Aorta (tissue), 5 donors: ENCODE measurements around the gene P3H2. TPM values are rescaled to one million over a fixed set of nuclear protein-coding genes. Genes with fewer than 3 reads are reported as not detected.
A peak's percentile ranks its signal among the peaks of the same experiment; 100 is the strongest.

Experiments used
- ATAC-seq: fragments of 200-7000 bp; cut with Tn5 transposase; one replicate; pipeline ENCODE4 v1.9.1; 2022; ENCODE audit warnings: moderate library complexity; ENCODE audit not compliant: low FRiP score
- DNase-seq, 2 donors: peaks; one replicate each; pipeline ENCODE4 v3.0.0-alpha.2; 2020
- H3K27ac ChIP-seq, 2 donors: one replicate each; pipeline ENCODE4 v1.5.1; 2013; ENCODE audit warnings: low read length in 2 of 2, mild to moderate bottlenecking in 2 of 2, moderate library complexity in 2 of 2, control low read depth in 1 of 2, inconsistent platforms in 1 of 2, low read depth in 1 of 2
- H3K27me3 ChIP-seq, 2 donors: one replicate each; pipeline ENCODE4 v1.6.1; 2013; ENCODE audit warnings: control low read depth in 1 of 2, low read length in 1 of 2, mild to moderate bottlenecking in 1 of 2, moderate library complexity in 1 of 2; ENCODE audit not compliant: insufficient read depth in 2 of 2, control insufficient read depth in 1 of 2
- H3K36me3 ChIP-seq, 2 donors: one replicate each; pipeline ENCODE4 v1.6.1; 2013; ENCODE audit warnings: control low read depth in 1 of 2, low read length in 1 of 2, mild to moderate bottlenecking in 1 of 2; ENCODE audit not compliant: insufficient read depth in 2 of 2, control insufficient read depth in 1 of 2
- H3K4me1 ChIP-seq, 2 donors: one replicate each; pipeline ENCODE4 v1.6.1; 2013; ENCODE audit warnings: low read length in 2 of 2, control low read depth in 1 of 2, mild to moderate bottlenecking in 1 of 2, moderate library complexity in 1 of 2; ENCODE audit not compliant: insufficient read depth in 2 of 2, control insufficient read depth in 1 of 2
- H3K4me3 ChIP-seq, 2 donors: one replicate each; pipeline ENCODE4 v1.5.1; 2013; ENCODE audit warnings: low read length in 2 of 2, control low read depth in 1 of 2, mild to moderate bottlenecking in 1 of 2
- H3K9me3 ChIP-seq: one replicate; pipeline ENCODE4 v1.6.1; 2013; ENCODE audit warnings: mild to moderate bottlenecking, low read length; ENCODE audit not compliant: control insufficient read depth
- WGBS, 2 donors: extraction: QIAGEN DNeasy Blood & Tissue Kit; methylation state at CpG; one replicate each; pipeline ENCODE4 v1.1.7; 2013; 5-methylcytosine and 5-hydroxymethylcytosine counted together
- intact Hi-C, 2 donors: fragments of 100-400 bp; cut with DNase I; formaldehyde crosslinking; loops; one replicate each; pipeline versions ENCODE4 v1.14.2 to v1.15.0; 2022
- polyA plus RNA-seq, 2 donors: library from polyadenylated mRNA; stranded (reverse); fragments of 200-250 nt; gene quantifications; one replicate each; pipeline ENCODE4 v1.2.3, GENCODE V29; 2013
- total RNA-seq, 2 donors: library from RNA; stranded (reverse); fragmentation: NEBNext Ultra II Directional; extraction: Animal tissue kit (Norgen Biotek cat#: 25700); gene quantifications; one replicate each; pipeline ENCODE4 v1.2.1, GENCODE V29; 2021
- donor health status: healthy with polysubstance abuse.
- donor health status: Bipolar disorder and iron deficiency.
- donor health status: DM: no; HTN: no; CAD: no.
- donor health status: DM: no; HTN: no; CAD: no.
- donor health status: DM: yes; HTN: yes; CAD: no.

The P3H2 gene
- total and polyA plus RNA-seq, 4 donors, result 6.1 to 25.8 (median 15.7) TPM

DNA sequence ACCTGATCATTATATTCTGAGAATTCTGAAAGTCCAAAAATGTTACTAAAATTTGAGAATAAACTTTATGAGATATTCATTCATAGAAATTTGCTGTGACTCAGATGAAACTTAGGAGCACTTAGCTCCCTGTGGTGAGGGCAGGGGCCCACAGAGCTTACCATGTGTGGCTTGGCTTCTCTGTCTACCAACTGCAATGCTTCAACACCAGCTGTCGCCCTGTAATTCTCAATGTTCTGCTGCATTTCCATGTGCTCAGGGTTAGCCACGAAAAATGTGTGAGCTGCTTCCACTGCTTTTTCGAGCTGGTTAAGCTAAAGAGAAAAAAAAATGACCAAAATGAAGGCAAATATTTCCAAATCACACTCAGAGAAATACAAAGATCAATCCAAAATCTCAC lies 125.6 kb downstream of the P3H2 start:
- Histone ChIP-seq H3K27me3 (no peaks in the 10 kb centered on the region), H3K36me3 (no peaks in the 10 kb centered on the region), H3K9me3 (no peaks in the 10 kb centered on the region), H3K4me3 (no peak overlapping the region), H3K27ac (no peak overlapping the region), H3K4me1 (peaks cover 0 to 2% of the 10 kb centered on the region in 2 donors)
- 88 to 89% methylated on average over 3 of the region's 3 CpGs for WGBS, 2 donors
- ATAC-seq (no peak), DNase-seq (no peak)
- intact Hi-C loops, result no loop called here

DNA sequence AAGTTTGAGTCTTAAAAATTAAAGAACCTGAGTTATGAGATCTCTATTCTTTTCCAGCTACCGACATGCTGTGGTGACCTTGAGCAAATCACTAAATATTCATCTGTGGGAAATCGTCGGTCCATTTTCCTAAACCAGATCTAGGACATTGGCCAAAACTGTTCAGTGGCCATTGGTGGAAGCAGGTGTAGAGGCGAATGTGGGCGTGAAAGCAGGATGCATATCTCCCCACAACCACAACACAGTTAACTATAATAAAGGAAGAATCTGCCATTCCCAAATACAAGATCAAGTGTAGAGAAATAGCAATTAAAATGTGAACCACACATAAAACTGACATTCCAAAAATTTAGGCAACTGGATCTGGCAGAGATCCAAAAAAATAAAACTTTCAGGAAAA lies 129.9 kb downstream of the P3H2 start:
- H3K9me3 ChIP-seq, result no peaks in the 10 kb centered on the region
- DNase-seq (no peak), ATAC-seq (no peak)
- H3K4me1 ChIP-seq, result peaks cover 0 to 2% of the 10 kb centered on the region in 2 donors
- WGBS, 2 donors, result 92 to 97% methylated on average over 5 of the region's 5 CpGs
- no peaks in the 10 kb centered on the region for H3K27me3 ChIP-seq
- intact Hi-C loops, result no loop called here
- H3K4me3 ChIP-seq, result no peak overlapping the region
- no peak overlapping the region for H3K27ac ChIP-seq
- H3K36me3 ChIP-seq, result no peaks in the 10 kb centered on the region

DNA sequence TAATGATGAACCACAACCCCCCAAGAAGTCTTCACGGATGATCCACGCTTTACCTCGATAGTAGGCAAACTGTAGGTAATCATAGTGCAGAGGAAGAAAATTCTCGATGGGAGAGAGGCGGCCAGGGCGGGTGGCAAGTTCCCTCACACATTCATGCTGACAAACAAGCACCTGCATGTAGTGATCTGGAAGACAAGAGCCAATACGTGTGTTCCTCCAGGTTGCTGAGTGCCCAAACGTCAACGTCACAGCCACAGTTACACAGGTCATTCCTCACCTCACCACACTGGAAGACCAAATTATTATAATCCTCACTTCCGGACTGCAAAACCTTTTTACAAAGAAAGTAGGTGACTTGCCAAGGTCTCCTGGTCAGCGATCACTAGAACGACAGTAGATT lies 131.8 kb downstream of the P3H2 start:
- H3K27ac ChIP-seq, result no peak overlapping the region

DNA sequence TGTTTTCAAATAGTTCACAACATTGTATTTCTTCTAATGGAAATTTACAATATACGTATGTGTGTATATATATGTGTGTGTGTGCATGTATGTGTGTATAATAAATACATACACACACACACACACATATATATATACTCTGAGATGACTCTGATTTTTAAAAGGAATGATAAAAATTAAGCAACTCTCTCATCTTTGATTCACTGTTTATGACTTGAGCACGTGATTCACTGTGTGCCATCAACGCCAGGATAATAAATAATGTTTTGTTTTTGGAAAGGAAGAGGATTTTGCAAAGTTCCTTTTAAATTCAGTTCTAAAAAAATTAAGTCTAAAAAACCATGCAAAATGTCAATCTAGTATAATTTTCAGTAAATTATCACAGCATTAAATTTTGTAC lies 132.4 kb downstream of the P3H2 start:
- 87 to 88% methylated on average over 3 of the region's 3 CpGs for WGBS, 2 donors
- intact Hi-C loops, result no loop called here

More for the DNA sequence above, 131.8 kb downstream of the P3H2 start:
- intact Hi-C loops, result no loop called here
- ATAC-seq (no peak), DNase-seq (no peak)
- no peak overlapping the region for H3K4me3 ChIP-seq
- H3K4me1 ChIP-seq, result no peaks in the 10 kb centered on the region
- WGBS, 2 donors, result 94 to 95% methylated on average over 12 of the region's 12 CpGs
- H3K9me3 ChIP-seq, result no peaks in the 10 kb centered on the region
- H3K36me3 ChIP-seq, result no peaks in the 10 kb centered on the region
- no peaks in the 10 kb centered on the region for H3K27me3 ChIP-seq

DNA sequence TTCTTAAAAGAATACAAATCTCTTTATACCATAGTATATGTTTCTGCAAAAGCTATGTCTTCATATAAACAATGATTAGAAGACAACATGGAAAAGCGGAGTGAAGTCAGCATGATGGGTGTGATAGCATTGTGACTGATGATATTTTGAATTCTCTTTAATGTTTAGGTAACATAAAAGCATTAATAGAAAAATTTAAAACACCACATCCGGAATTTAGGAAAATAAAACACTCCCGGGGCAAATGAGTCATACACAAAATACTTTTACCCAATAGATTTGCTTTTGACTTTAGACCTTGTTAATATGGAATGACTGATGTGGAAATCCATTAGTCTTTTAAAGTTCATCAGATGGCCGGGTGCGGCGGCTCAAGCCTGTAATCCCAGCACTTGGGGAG lies 134.7 kb downstream of the P3H2 start:
- no peak for DNase-seq
- intact Hi-C loops, result no loop called here
- no peak overlapping the region for H3K4me3 ChIP-seq
- no peak for ATAC-seq
- H3K27ac ChIP-seq, result no peak overlapping the region
- H3K4me1 ChIP-seq, result no peaks in the 10 kb centered on the region
- no peaks in the 10 kb centered on the region for H3K9me3 ChIP-seq
- no peaks in the 10 kb centered on the region for H3K27me3 ChIP-seq
- 80 to 86% methylated on average over 6 of the region's 6 CpGs for WGBS, 2 donors
- H3K36me3 ChIP-seq, result no peaks in the 10 kb centered on the region

More for the DNA sequence above, 132.4 kb downstream of the P3H2 start:
- no peaks in the 10 kb centered on the region for H3K36me3 ChIP-seq
- ATAC-seq, result no peak
- no peak overlapping the region for H3K27ac ChIP-seq
- H3K4me3 ChIP-seq, result no peak overlapping the region
- no peaks in the 10 kb centered on the region for H3K9me3 ChIP-seq
- DNase-seq, result no peak
- H3K27me3 ChIP-seq, result no peaks in the 10 kb centered on the region
- no peaks in the 10 kb centered on the region for H3K4me1 ChIP-seq

DNA sequence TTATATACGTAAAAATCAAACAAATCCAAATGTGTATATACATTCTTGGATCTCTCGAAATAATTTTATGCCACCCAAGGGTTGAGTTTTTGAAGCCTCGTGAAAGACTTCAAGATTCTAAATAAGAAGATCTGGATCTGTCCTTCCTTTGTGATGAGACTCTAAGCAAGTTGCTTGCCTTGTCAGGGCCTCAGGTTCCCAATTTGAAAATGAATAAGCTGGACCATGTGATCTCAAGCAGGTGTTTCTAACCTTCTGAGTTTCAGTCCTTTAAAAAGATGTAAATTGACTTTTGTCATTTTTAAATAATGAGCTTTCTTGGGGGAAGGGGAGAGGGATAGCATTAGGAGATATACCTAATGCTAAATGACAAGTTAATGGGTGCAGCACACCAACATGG lies 137.1 kb downstream of the P3H2 start:
- no peaks in the 10 kb centered on the region for H3K4me1 ChIP-seq
- H3K27ac ChIP-seq, result no peak overlapping the region
- DNase-seq, result no peak
- H3K27me3 ChIP-seq, result no peaks in the 10 kb centered on the region
- no peak overlapping the region for H3K4me3 ChIP-seq
- no peaks in the 10 kb centered on the region for H3K9me3 ChIP-seq
- intact Hi-C loops, result no loop called here
- 95 to 96% methylated on average over 3 of the region's 3 CpGs for WGBS, 2 donors
- no peak for ATAC-seq
- no peaks in the 10 kb centered on the region for H3K36me3 ChIP-seq

DNA sequence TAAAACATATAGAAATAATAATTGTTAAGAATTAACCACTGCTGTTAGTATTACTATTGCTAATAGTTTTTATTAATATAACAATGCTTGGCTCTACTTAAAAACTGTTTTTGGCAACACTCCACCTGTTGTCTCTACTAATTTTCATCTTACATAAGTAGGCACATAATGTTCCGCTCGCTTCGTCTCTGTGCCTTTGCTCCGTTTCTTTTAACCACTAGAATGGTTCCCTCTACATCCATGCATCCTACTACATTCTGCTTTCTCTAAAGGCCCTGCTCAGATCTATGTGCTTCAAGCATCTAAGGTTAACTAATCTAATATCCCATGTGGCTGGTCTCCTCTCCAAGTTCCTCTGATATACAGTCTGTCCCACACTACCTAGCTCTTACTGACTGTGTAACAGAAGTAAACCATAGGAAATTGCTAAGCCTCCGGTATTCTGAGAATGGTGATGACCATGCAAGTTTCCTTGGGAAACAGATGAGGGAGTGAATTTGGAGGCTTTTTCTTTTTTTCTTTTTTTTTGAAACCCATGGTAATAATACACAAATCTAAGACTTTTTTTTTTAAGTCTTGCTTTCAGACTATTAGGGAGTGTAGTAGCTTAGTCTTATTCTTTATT lies 138.3 kb downstream of the P3H2 start:
- Histone ChIP-seq H3K9me3 (no peaks in the 10 kb centered on the region), H3K36me3 (no peaks in the 10 kb centered on the region), H3K4me3 (no peak overlapping the region), H3K27me3 (no peaks in the 10 kb centered on the region), H3K27ac (no peak overlapping the region), H3K4me1 (no peaks in the 10 kb centered on the region)
- WGBS, 2 donors, result 75 to 83% methylated on average over 5 of the region's 5 CpGs
- no peak for DNase-seq
- no peak for ATAC-seq
- intact Hi-C loops, result no loop called here

DNA sequence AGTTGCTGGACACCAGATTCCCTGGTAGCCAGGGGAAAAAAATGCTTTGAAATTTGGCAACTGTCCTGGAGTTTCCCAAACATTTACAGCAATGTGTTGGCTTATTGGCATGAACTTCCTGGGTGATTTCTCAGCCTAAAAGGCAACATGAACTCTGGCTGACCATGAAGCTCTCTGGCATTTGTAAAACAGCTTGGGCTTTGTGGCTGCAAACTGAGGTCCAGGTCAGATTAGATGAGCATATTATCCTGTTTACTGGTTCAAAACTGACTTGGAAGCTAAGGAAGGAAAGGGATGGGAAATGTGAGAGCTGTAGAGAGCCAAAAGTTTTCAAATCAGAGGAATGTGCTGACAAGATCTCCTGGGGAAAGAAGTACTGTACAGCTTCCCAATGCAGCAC lies 139.0 kb downstream of the P3H2 start:
- ATAC-seq (peak; percentile 73), DNase-seq (no peak)
- Histone ChIP-seq H3K36me3 (no peaks in the 10 kb centered on the region), H3K27me3 (no peaks in the 10 kb centered on the region), H3K4me1 (no peaks in the 10 kb centered on the region), H3K9me3 (no peaks in the 10 kb centered on the region), H3K27ac (no peak overlapping the region), H3K4me3 (no peak overlapping the region)
- intact Hi-C loops, result no loop called here

DNA sequence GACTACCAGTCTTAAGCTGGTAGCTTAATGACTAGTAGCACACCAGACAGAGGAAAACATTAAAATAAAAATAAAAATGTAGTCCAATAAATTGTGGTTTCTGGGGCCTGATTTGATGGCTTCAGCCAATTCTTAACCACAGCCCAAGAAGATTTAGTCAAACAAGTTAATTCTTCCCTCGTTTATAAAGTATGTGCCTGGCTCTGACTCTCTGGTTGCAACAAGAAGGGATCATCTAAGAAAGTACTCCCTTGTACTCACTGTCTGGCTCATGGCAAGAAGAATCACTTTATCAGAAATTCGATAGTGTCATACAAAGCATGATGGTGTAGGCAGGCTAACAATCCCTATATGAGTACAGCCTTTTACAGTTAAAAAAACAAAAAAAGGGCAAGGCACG lies 141.9 kb downstream of the P3H2 start:
- Histone ChIP-seq H3K4me1 (peaks cover 0 to 2% of the 10 kb centered on the region in 2 donors), H3K4me3 (no peak overlapping the region), H3K27ac (no peak overlapping the region), H3K36me3 (no peaks in the 10 kb centered on the region), H3K27me3 (no peaks in the 10 kb centered on the region), H3K9me3 (no peaks in the 10 kb centered on the region)
- WGBS, 2 donors, result 91% methylated on average over 3 of the region's 3 CpGs
- DNase-seq (no peak), ATAC-seq (no peak)
- intact Hi-C loops, result no loop called here
